ENCODE measurements around the gene UBA52. TPM values are rescaled to one million over a fixed set of nuclear protein-coding genes. Genes with fewer than 3 reads are reported as not detected.

Gene UBA52
- total and polyA plus RNA-seq, 10 of the 15 experiments (the other 5 are each of a cell fraction or from before 2014, with no cell fraction given) = 1,131 to 2,392 (median 1,645) TPM

- TF ChIP-seq CEBPZ (IDR thresholded peaks at IDR 0.05; ENCODE audit: low read depth, low read length) (no peak), GABPA (IDR thresholded peaks at IDR 0.05; ENCODE audit: low read depth) (no peak), NBN (IDR thresholded peaks at IDR 0.05) (no peak), MAX (IDR thresholded peaks at IDR 0.05; ENCODE audit: low read depth, low read length) (0 out of 2 replicates have a peak, but pooled peaks have one; percentile 5), SMAD5 (IDR thresholded peaks at IDR 0.05; ENCODE audit: low read depth) (no peak), SIX5 (IDR thresholded peaks at IDR 0.05; ENCODE audit: low read depth, low read length, severe bottlenecking) (no peak), GATAD2B (conservative IDR thresholded peaks at IDR 0.05; ENCODE audit: low read depth) (0 out of 2 replicates have a peak, but pooled peaks have one; percentile 25), ZBTB11 (CRISPR knock-in tag; IDR thresholded peaks at IDR 0.05) (no peak), NRF1 (conservative IDR thresholded peaks at IDR 0.05; ENCODE audit: low read depth, low read length) (no peak), ZNF687 (IDR thresholded peaks at IDR 0.05) (no peak), NR2C2 (IDR thresholded peaks at IDR 0.05; ENCODE audit: borderline replicate concordance, control insufficient read depth, insufficient read length, low read depth) (no peak), PRDM15 (CRISPR knock-in tag; IDR thresholded peaks at IDR 0.05) (no peak)
These were observed 29.4 kb upstream of the UBA52 start (continued) for GRCh38 chr19:18541992-18542940.
